Measurements from ENCODE around the gene DPY19L3.

DNA sequence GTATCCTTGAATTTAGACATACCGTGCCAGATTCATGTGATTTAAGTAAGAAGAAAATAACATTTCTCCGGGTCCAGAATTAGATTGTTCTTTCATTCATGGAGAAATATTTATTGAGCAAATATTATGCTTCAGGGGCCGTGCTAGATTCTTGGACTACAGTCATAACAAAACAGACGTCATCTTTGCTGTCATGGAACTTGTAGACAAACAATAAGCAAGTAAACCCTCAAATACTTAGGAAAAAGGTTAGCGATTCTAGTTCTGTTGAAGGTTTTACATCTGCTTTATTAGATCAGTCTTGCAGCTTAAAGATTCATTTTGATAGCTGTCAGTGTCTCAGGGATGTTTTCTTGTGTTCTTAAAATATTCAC is 43.3 kb upstream of the DPY19L3 start:
- TF ChIP-seq, protein P1, sequence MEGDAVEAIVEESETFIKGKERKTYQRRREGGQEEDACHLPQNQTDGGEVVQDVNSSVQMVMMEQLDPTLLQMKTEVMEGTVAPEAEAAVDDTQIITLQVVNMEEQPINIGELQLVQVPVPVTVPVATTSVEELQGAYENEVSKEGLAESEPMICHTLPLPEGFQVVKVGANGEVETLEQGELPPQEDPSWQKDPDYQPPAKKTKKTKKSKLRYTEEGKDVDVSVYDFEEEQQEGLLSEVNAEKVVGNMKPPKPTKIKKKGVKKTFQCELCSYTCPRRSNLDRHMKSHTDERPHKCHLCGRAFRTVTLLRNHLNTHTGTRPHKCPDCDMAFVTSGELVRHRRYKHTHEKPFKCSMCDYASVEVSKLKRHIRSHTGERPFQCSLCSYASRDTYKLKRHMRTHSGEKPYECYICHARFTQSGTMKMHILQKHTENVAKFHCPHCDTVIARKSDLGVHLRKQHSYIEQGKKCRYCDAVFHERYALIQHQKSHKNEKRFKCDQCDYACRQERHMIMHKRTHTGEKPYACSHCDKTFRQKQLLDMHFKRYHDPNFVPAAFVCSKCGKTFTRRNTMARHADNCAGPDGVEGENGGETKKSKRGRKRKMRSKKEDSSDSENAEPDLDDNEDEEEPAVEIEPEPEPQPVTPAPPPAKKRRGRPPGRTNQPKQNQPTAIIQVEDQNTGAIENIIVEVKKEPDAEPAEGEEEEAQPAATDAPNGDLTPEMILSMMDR (IDR thresholded peaks at IDR 0.05; ENCODE audit: low read depth, low read length), result no peak
- no peak for TF ChIP-seq EZH2phosphoT487 (IDR thresholded peaks at IDR 0.05; ENCODE audit: low read depth)

Data from OCI-LY3 (cell line).